Dermis microvascular lymphatic vessel endothelial cell (primary cell): ENCODE measurements around the gene SEMA3G. TPM values are rescaled to one million over a fixed set of nuclear protein-coding genes. Genes with fewer than 3 reads are reported as not detected.

Experiments used
- DNase-seq, 2 donors: peaks; one replicate each; pipeline versions ENCODE4 v3.0.0 to v3.0.0-alpha.2; 2010; ENCODE audit warnings: low read depth in 2 of 2
- total RNA-seq: library from RNA; depleted of rRNA; stranded (reverse); fragments of >200 nt; gene quantifications from 2 replicates; pipeline ENCODE4 v1.2.1, GENCODE V29; 2014

Gene SEMA3G
- 23.0 and 35.9 TPM in 2 replicates for total RNA-seq

DNA sequence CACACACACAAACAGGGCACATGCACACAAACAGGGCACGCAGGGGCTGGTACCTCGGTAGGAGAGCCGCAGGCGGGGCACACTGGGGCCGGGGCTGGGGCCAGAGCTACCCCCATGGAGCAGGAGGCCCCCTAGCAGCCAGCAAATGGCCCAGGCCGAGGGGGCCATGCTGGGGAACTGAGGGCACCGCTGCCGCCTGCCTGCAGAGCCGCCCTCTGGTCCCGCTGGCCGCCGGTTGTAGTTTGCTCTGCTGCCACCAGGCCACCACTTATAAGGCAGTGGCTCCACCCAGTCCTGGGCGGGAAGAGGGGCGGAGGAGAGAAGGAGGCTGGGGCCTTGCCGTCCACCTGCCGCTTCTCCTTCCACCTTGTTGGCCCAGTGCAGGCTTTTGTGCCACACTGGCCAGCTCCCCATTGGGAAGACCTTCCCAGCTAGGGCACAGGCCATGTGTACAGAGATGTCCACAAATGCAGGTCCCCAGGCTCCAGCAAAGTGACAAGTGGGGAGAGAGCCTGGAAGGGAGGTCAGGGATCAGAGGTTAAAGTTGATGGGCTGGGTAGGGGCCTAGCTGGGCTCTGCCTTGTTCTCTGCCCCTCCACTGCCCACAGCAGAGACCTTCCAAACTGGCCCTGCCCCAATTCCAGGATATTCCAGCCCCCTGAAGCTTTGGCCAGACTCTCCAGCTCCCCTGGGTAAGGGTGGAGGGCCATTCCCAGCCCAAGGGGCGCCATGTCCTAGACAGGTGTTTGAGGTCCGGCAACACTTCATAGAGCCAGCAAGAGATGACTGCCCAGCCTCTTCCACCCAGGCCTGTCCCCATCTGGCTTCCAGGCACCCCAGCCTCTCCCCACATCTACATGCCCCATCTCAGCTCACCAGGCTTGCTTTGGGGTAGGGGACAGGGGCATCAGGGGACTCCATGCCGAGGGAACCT is at the start of gene SEMA3G:
SEMA3G (minus strand) TSS at position 244 of the 934 bp plus-strand sequence; CDS start at position 168, 76 bp downstream.
- peak; percentile 47 to 85 for DNase-seq

DNA sequence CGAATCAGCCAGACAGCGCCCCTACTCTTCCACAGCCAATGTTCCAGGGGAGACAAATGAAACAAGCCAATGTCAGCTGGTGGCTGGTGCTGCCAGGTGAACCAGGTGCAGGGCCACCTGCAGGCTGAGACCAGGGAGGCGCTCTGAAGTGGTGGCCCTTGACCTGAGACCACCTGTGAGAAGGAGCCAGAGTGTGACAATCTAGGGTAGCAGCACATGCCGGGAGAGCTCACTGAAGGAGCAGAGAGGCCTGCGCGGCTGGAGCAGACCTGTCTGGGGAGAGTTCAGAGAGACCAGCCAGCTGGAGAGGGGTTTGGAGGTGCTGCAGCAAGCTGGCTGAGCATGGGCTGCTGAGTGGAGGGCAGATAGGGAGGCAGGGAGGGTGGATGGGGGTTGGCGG is 49.5 kb upstream of the SEMA3G start:
- no peak for DNase-seq

DNA sequence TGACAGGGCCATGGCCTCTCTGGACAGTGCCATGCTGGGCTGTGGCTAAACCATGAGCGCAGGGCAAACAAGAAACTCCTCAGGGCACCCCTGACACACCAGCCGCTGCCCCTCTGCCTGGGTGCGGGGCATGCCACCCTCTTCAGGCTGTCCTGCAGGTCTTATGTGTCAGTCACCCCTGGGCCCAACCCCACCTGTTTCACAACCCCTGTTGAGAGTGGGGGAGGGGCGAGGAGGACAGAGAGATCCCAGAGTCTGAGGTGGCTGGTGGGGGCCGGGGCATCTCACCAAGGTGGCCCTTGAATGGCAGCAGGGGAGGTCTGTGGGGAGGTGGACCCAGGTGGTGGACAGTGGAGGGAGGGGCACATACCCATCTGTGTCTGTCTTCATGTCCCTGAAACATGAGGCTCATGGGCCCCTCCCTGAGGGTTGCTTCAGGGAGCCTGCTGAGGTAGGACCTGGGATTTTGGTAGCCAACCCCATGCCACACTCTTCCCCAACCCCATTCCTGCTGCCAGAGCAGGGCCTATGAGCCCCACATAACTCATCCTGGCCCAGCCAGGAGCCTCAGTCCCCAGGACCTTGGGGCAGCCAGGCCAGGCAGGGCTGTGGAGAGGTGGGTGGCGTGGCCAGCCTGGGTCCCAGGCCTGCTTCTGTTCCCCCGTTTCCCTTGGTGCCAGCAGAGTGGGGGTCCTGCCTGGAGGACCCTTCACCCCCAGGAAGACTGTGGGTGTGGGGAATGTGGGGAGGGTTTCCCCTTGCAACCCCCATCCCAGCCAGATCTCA is 48.5 kb upstream of the SEMA3G start:
- DNase-seq: no peak

DNA sequence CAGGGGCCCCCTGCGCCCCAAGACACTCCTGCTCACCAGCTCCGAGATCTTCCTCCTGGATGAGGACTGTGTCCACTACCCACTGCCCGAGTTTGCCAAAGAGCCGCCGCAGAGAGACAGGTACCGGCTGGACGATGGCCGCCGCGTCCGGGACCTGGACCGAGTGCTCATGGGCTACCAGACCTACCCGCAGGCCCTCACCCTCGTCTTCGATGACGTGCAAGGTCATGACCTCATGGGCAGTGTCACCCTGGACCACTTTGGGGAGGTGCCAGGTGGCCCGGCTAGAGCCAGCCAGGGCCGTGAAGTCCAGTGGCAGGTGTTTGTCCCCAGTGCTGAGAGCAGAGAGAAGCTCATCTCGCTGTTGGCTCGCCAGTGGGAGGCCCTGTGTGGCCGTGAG is 47.2 kb upstream of the SEMA3G start:
- DNase-seq: no peak

DNA sequence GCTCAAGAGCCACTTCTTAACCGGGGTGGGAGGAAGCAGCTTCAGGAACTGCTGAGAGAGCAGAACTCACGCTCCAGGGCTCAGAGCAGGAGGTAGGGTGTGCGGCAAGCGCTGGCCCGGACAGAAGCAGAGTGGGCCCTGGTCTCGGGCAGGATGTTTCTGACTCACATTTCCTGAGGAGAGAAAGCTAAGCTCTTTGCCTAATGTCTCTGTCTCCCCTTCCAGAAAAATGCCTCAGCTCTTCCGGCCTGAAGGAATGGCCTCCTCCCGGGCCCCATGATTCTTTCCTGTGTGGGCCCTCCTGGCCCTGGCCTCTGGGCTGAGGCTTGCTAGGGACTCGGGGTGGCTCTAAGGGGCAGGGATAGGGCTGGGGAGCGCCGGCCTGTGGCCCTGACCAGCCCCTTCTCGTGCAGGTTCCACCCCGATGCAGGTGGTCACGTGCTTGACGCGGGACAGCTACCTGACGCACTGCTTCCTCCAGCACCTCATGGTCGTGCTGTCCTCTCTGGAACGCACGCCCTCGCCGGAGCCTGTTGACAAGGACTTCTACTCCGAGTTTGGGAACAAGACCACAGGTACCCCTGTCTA is 46.1 kb upstream of the SEMA3G start:
- DNase-seq: peak; percentile 57 to 94

DNA sequence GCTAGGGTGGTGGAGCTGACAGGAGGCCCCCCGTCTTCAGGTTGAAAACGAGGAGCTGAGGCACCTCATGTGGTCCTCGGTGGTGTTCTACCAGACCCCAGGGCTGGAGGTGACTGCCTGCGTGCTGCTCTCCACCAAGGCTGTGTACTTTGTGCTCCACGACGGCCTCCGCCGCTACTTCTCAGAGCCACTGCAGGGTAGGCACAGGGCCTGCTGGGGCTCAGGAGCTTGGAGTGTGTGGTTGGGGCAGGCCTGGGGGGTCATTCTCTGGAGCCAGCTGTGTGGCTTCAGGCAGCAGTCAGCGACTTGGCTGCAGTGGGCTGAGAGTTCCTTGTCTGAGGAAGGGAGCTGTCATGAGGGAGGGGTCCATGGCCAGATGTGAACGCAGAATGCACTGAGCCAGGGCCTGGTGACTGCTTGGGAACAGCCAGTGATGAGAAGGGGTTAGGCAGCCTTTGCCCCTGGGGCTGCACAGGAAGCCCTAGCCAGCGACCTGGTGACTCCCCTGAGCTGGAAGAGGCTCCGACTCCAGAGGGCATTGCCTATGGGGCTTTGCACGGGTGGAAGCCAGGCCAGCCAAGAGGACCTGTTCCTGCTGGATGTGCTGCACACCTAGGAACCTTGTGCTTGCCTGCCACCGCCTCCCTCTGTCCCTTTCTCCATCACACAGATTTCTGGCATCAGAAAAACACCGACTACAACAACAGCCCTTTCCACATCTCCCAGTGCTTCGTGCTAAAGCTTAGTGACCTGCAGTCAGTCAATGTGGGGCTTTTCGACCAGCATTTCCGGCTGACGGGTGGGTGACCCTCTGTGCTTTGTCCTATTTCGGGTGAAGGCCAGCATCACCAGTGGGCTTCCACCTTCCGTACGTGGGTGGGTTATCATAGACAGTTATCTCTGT is 45.4 kb upstream of the SEMA3G start:
- peak in 1 of 2 donors; percentile 11 for DNase-seq

DNA sequence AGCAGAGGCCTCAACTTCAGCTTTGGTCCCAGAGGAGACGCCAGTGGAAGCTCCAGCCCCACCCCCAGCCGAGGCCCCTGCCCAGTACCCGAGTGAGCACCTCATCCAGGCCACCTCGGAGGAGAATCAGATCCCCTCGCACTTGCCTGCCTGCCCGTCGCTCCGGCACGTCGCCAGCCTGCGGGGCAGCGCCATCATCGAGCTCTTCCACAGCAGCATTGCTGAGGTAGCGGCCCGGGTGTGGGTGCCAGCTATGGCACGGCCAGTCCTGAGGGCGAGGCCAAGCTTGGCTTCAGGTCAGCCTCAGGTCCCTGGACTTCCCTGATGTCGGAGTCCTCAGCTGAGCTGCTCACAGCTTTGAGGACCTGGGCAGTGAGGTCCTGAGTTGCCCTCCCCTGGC is 44.5 kb upstream of the SEMA3G start:
- DNase-seq: no peak

DNA sequence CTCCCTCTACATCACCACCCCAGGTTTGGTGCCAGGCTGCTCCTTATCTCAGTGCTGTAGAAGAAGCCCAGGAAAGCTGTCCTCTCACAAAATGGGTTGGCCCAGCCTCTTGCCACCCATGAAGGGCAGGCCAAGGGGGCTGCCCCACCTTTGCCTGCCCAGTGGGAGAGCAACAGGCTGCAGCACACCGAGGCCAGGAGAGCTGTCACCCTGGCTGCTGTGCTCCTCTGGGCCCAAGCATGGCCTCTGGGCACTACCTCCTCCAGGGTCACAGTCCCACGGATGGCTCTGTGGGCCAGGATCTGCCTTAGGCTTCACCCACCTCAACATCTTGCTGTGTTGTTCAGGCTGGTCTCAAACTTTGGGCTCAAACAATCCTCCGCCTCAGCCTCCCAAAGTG is 43.8 kb upstream of the SEMA3G start:
- DNase-seq: no peak

DNA sequence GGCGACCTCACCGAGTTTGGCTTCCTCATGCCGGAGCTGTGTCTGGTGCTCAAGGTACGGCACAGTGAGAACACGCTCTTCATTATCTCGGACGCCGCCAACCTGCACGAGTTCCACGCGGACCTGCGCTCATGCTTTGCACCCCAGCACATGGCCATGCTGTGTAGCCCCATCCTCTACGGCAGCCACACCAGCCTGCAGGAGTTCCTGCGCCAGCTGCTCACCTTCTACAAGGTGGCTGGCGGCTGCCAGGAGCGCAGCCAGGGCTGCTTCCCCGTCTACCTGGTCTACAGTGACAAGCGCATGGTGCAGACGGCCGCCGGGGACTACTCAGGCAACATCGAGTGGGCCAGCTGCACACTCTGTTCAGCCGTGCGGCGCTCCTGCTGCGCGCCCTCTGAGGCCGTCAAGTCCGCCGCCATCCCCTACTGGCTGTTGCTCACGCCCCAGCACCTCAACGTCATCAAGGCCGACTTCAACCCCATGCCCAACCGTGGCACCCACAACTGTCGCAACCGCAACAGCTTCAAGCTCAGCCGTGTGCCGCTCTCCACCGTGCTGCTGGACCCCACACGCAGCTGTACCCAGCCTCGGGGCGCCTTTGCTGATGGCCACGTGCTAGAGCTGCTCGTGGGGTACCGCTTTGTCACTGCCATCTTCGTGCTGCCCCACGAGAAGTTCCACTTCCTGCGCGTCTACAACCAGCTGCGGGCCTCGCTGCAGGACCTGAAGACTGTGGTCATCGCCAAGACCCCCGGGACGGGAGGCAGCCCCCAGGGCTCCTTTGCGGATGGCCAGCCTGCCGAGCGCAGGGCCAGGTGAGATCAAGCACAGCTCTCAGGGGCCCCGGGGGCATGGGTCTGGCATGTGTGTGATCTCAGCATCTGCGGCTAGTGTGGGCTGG is 43.1 kb upstream of the SEMA3G start:
- no peak for DNase-seq

DNA sequence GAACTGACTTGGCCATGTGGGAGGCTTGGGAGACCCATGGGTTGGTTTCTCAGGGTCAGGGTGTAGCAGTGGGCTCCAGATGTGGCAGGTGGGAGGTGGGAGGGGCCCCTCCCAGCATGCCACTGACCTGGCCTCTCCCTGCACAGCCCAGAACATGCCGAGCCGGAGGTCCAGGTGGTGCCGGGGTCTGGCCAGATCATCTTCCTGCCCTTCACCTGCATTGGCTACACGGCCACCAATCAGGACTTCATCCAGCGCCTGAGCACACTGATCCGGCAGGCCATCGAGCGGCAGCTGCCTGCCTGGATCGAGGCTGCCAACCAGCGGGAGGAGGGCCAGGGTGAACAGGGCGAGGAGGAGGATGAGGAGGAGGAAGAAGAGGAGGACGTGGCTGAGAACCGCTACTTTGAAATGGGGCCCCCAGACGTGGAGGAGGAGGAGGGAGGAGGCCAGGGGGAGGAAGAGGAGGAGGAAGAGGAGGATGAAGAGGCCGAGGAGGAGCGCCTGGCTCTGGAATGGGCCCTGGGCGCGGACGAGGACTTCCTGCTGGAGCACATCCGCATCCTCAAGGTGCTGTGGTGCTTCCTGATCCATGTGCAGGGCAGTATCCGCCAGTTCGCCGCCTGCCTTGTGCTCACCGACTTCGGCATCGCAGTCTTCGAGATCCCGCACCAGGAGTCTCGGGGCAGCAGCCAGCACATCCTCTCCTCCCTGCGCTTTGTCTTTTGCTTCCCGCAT is 42.3 kb upstream of the SEMA3G start:
- DNase-seq: no peak

DNA sequence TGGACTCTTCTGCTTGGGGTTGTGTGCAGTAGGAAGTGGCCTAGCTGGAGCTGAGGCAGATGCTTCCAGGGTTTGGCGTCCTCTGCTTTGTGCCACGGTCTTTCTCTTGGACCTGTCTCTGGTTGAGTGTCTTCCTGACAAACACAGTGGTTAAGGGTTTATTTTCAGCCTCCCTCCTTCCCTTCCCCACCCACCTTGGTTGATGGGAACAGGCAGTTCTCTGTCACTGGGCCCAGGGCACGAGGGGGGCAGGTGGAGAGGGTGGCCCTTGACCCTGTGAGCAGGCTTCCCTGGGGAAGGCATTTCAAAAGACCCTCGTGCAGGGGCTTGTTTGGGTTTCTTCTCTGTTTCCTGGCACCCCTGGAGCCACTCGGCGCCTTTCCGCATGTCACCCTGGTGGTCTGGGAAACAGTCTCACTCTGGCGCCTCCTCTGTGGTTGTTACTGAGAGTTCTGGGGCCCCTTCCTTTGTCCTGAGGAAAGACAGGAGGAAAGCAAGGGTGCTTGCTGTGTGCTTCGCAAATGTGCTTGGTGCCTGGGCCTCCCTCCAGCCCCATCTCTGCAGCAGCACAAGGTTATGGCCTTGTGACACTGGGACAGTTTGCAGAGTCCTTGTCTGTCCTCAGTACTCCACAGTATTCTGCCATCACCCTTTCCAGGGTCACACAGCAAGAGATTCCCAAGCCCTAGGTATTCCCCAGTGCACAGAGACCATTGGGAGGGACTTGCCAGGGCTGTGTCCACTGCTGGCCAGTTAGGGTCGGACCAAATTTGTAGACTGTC is 40.0 kb upstream of the SEMA3G start:
- no peak for DNase-seq

DNA sequence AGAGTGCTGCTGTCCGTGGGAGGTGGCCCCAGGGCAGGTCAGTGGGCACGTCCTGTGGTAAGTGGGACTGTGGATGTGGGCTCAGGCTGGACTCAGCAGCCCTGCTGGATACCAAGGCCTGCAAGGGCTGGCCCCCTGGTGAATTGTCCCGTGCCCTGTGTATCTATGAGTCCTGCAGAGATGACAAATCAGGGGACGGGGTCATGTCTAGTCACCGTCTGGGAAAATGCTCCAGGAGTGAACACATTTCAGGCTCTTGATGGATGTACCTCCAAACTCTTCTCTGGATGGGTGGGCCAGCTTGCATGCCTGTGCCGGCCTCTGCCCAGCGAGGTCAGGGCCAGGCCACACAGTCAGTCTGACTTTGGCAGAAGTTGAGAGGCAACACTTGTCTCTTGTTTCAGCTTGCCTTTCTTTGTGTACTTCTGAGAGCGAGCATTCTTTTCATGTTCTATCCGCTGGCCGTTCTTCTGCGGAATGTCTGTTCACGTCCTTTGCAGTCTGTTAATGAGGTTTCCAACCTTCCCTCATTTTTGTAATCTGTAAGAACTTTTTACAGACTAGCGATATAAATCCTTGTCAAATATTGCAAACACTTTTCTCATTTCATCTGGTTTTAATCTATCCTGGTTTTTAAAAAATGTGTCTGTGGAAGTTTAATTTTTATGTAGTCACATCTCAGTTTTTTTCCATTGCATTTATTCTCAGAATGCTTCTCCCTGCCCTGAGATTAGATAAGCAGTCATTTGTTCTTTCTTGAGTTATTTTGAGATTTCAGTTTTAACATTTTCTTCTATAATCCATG is 38.9 kb upstream of the SEMA3G start:
- DNase-seq: no peak

DNA sequence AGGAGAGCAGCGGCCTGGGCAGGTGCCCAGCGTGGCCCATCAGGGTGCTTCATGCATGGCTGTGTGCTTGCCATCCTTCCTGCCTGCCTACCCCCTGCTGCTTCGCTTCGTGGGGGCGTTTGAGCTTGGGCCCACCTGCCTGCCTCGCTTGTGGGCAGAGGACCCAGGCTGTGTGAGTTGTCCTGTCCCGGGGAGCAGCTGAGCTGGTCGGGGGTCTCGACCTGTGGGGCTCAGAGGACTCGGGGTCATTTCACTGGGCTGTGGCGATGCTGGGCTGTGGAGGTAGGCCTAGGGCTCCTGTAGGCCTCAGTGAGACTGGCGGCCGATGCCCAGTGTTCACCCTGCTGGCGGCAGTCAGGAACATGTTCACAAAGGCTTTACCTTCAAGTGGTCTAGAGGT is 38.2 kb upstream of the SEMA3G start:
- no peak for DNase-seq

DNA sequence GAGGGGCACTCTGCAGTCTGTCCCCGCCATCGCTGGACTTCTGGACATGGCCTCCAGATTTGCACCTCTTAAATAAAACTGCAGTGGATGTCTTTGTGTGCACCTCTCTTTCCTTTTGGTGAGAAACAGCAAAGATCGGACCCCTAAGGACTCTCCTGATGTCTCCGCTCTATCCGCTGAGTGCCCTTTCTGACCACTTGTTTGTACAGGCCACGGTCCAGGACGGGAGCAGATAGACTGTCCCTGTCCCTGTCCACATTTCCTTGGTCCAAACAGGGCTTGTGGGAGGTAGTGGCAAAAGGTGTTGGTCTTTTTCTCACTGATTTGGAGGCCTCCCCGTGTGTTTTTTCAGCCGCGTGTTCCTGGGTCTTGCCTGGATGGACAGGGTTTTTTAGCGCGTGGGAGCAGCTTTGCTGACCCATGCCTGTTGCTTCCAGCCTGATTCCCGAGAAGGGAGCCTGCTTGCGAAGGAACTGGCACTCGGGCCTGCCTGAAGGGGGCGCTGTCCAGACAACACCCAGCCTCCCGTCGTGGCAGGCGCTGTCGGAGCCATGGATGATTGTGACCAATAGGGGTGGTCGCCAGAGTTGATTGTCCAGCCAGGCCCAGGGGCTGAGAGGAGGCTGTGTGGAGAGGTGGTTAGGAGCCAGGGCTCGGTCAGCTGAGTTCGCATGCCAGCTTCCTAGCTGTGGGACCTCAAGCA is 37.1 kb upstream of the SEMA3G start:
- peak in 1 of 2 donors; percentile 51 for DNase-seq

DNA sequence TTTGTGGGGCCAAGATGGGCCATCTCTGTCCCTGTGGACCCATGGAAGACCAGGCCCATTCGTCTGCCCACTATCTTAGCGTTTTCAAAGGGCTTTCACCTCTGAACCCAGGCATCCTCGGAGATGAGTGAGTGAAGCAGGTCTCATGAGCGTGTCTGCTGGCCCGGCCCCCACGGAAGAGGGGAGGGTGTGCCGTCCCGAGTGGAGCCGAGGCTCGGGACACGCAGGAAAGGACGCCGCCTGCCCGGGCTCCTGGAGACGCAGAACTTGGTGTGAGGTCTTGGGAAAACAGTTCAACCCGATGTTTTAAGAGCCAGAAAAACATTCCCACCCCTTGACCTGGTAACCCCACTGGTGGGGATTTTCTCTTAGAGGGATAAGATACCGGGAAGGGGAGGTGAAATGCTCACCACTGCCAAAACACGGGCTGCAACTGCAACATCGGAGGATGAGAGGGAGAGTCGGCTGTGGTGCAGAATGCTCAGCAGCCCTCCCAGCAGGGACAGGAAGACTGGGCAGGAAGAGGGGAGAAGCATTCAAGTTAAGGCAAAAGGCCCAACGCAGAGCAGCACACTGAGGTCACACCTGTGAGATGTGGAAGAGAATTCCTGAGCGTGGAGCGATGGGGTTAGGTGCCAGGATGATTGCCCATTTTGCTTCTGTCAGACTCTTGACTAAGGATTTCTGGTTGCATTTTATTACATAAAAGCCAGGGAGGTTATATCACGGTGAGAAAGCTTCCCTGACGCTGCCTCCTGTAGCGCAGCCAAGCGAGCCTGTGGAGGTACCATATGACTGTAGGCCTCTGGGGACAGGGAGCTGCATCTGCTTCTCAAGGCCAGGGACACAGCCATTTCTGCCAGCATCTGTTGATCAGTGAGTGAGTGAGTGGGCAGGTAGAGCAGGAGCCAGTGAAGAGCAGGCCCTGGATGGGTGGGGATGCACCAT is 36.1 kb upstream of the SEMA3G start:
- DNase-seq: no peak
